ENCODE data around the gene TMOD3.

DNA sequence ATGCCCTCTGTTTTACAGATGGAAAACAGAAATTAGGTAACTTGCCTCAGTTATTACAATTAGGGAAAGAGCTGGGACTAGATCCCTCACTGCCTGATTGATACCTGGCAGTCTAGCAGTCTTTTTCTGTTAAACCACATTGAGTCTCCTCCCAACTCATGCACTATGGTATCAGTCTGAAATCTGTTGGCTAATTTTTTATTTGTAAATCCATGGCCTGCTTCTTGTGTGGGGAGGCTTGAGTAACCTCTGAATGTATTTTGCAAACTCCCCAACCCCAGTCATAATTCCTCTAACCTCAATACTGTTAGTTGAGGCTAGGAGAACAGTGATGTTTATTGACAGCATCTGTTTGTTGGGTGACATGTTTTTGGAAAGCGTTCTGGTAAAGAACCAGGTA, 35.9 kb downstream of the TMOD3 start:
- TF ChIP-seq, protein P1, sequence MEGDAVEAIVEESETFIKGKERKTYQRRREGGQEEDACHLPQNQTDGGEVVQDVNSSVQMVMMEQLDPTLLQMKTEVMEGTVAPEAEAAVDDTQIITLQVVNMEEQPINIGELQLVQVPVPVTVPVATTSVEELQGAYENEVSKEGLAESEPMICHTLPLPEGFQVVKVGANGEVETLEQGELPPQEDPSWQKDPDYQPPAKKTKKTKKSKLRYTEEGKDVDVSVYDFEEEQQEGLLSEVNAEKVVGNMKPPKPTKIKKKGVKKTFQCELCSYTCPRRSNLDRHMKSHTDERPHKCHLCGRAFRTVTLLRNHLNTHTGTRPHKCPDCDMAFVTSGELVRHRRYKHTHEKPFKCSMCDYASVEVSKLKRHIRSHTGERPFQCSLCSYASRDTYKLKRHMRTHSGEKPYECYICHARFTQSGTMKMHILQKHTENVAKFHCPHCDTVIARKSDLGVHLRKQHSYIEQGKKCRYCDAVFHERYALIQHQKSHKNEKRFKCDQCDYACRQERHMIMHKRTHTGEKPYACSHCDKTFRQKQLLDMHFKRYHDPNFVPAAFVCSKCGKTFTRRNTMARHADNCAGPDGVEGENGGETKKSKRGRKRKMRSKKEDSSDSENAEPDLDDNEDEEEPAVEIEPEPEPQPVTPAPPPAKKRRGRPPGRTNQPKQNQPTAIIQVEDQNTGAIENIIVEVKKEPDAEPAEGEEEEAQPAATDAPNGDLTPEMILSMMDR (conservative IDR thresholded peaks at IDR 0.05 in 1 of 2, IDR thresholded peaks at IDR 0.05 in 1 of 2; ENCODE audit: low read depth in 1 of 2, low read length in 2 of 2), result no peak
- no peak for TF ChIP-seq EZH2 (IDR thresholded peaks at IDR 0.05; ENCODE audit: low read length, missing control alignments)
